Fibroblast of peridontal ligament (primary cell): Measurements from ENCODE around the gene AZGP1.
"Not testable (repeated sequence)": the region's sequence is repeated elsewhere in the genome, so short reads cannot be mapped to it uniquely, and the experiment has no call there.

Experiments used
- DNase-seq: peaks from one replicate; pipeline ENCODE4 v3.0.0-alpha.2; 2010; ENCODE audit errors: extremely low read depth

Gene AZGP1

GRCh38 chr7:99975782-99976521 lies at the start of gene AZGP1:
AZGP1 (minus strand) TSS chr7:99976031; CDS start chr7:99976020, 11 bp downstream.
- DNase-seq, result no peak

- no peak for DNase-seq
Measured at GRCh38 chr7:100024020-100024619, 48.3 kb upstream of the AZGP1 start.

- no peak for DNase-seq
Measured at GRCh38 chr7:100023526-100023925, 47.7 kb upstream of the AZGP1 start.

- DNase-seq, result no peak
Measured at GRCh38 chr7:100022621-100023020, 46.8 kb upstream of the AZGP1 start.

DNA sequence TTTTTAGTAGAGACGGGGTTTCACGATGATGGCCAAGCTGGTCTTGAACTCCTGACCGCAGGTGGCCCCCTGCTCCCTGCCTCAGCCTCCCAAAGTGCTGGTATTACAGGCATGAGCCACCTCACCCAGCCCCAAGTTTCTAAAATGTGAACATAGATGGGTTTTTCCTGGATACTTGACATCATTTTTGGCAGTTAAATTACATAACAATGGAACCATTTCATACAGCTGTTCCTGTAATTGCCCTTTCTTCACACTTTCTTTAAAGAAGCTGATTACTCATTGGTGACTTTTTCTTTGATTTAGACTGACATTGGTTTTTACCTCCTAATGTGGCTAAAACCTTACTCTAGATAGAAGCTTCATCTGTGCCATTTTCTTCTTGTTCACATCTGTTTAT lies 45.5 kb upstream of the AZGP1 start:
- DNase-seq, result no peak

DNA sequence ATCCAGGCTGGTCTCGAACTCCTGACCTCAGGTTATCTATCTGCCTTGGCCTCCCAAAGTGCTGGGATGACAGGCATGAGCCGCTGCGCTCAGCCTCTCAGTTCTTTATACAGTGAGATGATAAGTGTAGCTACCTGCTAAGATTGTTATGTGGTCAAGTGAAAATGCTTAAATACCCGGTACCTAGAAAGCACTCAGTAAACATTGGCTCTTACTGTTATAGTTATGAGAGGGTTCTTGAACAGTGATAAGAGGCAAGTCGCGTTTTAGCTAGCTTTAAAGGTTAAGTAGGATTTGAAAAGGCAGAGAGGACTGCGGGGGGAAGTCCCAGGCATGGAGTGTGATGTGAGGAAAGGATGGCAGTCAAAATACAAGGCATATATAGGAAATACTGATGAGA lies 44.1 kb upstream of the AZGP1 start:
- DNase-seq, result no peak

- DNase-seq, result no peak
Measured at GRCh38 chr7:100017875-100018274, 42.0 kb upstream of the AZGP1 start.

DNA sequence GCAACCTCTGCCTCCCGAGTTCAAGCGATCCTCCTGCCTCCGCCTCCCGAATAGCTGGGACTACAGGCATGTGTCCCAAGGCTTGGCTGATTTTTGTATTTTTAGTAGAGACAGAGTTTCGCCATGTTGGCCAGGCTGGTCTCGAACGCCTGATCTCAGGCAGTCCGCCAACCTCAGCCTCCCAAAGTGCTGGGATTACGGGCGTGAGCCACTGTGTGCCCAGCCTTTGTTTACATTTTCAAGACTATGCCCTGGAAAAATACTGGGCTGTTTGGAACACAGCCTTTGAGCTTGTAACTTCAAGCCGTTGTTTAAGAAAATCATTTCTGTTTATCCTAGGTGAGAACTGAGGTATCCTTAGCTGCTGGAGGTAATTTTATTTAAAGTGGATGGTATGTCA lies 41.5 kb upstream of the AZGP1 start:
- peak; percentile 42 for DNase-seq

GRCh38 chr7:100016215-100016901 lies 40.5 kb upstream of the AZGP1 start:
- DNase-seq, result peak; percentile 45

DNA sequence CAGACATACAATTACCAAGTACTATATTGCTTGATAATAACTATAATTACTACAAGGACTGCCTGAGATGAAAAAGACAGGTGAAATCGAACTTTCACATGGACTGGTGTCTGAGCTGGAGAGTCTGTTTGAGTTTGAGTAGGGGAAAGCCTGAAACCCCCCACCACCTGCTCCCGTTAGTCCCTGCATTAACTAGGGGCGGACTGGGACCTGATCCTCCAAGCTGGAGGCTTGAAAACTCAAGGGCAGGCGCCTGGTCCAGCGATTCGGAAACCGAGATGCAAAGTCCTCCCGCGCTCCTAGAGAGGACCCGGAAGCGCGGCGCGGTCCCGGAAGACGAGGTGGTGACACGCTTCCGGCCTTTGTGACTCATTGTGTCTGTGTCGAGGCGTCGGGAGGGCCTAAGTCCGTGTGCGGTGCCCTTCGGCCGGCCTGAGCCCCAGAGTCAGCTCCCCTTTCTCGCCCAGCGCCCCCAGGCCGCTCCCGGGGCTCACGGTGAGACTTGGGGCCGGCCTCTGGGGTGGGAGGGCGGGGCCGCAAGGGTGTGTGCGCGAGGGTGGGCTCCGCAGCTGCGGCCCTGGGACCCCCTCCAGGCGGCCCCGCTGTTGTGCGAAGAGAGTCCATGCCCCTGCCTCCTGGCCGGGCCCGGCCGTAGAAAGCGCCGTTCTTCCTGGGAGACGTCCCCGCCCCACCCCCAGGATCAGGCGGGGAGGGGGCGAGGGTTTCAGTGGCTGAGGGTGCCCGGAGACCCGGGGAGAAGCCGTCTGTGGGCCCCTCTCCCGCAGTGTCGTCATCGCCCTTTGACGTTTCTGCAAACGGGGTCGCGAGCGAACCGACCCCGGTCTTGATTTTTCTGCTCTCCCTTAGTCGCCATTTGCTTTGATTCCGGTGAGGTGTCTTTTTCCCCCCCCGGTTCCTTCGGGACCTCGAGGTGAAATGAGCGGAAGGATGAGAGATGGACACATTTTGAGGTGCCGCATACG lies 39.7 kb upstream of the AZGP1 start, which contains the start of gene ZKSCAN1:
ZKSCAN1 (plus strand) TSS at position 365 of the 983 bp plus-strand sequence. CDS start 7,911 bp downstream, outside the sequence.
- DNase-seq, result peak; percentile 93

GRCh38 chr7:100013328-100013676 lies 37.5 kb upstream of the AZGP1 start:
- DNase-seq, result no peak

DNA sequence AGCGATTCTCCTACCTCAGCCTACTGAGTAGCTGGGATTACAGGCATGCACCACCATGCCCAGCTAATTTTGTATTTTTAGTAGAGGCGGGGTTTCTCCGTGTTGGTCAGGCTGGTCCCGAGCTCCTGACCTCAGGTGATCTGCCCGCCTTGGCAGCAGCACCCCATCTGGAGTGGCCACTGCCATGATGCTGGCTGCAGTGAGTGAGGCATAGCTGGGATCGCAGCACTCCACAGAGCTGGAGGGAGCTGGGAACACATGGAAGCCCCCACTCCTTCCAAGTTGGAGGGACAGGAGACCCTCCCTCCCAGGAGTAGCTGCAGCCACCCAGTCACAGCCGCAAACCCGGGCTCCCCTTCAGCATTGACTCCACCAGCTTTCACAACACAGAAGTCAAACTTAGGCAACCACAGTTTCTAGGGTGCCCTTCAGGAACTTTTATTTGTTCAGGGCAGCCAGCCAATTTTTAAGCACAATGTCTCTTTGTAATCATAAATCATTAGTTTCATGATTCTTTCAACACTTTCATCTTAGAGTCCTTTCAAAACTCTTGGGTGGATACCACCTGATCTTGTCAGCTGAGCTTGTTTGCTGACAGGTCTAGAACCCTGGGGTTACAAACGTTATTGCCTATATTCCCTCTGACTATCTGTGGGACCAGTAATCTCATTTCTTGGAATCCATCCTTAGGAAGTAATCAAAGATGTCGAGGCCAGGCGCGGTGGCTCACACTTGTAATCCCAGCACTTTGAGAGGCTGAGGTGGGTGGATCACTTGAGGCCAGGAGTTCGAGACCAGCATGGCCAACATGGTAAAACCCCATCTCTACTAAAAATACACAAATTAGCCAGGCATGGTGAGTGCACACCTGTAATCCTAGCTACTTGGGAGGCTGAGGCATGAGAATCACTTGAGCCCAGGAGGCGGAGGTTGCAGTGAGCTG lies 36.8 kb upstream of the AZGP1 start:
- not testable (repeated sequence) for DNase-seq

GRCh38 chr7:100011516-100011915 lies 35.7 kb upstream of the AZGP1 start:
- DNase-seq, result no peak

- DNase-seq, result no peak
Measured at GRCh38 chr7:100010901-100011300, 35.1 kb upstream of the AZGP1 start.

DNA sequence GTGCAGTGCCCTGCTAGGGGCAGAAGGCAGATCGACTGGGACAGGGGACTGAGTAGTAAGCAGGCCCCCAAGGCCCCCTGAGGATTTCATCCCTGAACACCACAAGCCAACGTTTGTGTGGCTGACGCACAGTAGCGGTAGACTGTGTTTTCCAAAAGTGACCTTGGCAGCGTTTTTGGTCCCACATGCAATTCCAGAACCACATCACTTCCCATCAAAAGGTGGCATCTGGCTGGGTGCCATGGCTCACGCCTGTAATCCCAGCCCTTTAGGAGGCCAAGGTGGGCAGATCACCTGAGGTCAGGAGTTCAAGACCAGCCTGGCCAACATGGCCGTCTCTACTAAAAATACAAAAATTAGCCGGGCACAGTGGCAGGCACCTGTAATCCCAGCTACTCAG lies 34.1 kb upstream of the AZGP1 start:
- not testable (repeated sequence) for DNase-seq

- no peak for DNase-seq
Measured at GRCh38 chr7:100008525-100008924, 32.7 kb upstream of the AZGP1 start.

GRCh38 chr7:100007887-100008286 lies 32.1 kb upstream of the AZGP1 start:
- DNase-seq, result no peak

GRCh38 chr7:100003711-100004661 lies 28.2 kb upstream of the AZGP1 start:
- DNase-seq, result no peak

DNA sequence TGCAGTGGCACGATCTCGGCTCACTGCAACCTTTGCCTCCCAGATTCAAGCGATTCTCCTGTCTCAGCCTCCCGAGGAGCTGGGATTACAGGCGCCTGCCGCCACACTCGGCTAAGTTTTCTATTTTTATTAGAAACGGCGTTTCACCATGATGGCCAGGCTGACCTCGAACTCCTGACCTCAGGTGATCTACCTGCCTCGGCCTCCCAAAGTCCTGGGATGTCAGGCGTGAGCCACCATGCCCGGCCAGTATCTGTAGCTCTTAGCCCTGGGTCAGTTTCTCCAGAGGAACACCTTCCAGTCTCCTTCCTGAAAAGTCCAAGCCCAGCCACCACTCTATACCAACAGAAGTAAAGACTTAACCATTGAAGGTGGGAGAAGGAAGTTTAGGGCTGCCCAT lies 24.4 kb upstream of the AZGP1 start:
- DNase-seq, result no peak
